ENCODE results near the gene GIPC1. TPM values are rescaled to one million over a fixed set of nuclear protein-coding genes. Genes with fewer than 3 reads are reported as not detected.
"Not testable (repeated sequence)": the region's sequence is repeated elsewhere in the genome, so short reads cannot be mapped to it uniquely, and the experiment has no call there.

GIPC1 gene
- total RNA-seq, result 10 to 100 TPM; 31.7 to 32.4 TPM

GRCh38 chr19:14496029-14496833, at the start of gene GIPC1:
Gene GIPC1, minus strand, starts transcription at chr19:14496127. Its CDS starts 13,151 bp downstream, at chr19:14482976.
- H3K4me1 Mint-ChIP-seq, result peaks cover 15% of the 10 kb centered on the region
- peaks cover 3% of the 10 kb centered on the region for H3K27me3 Mint-ChIP-seq
- no peaks in the 10 kb centered on the region for H3K9me3 Mint-ChIP-seq
- ATAC-seq (ENCODE audit: low read depth), result peak; percentile 92
- H3K27ac Mint-ChIP-seq, result peak within 1 kb of the TSS; percentile 79
- POLR2A ChIA-PET, result interaction anchor here (0.5 to 2.6 kb wide), 8 partner anchors 8 to 69 kb away, joined by 3 to 29 read pairs (median 8); partner anchors contain the start of gene DNAJB1
- peaks cover 7% of the 10 kb centered on the region for H3K36me3 Mint-ChIP-seq
- peak within 1 kb of the TSS; percentile 84 for H3K4me3 Mint-ChIP-seq
- peak; percentile 93 for DNase-seq

- Mint-ChIP-seq H3K36me3 (peaks cover 9% of the 10 kb centered on the region), H3K4me1 (peaks cover 5% of the 10 kb centered on the region), H3K27ac (no peak overlapping the region), H3K4me3 (no peak overlapping the region), H3K27me3 (no peaks in the 10 kb centered on the region), H3K9me3 (no peaks in the 10 kb centered on the region)
- ATAC-seq (ENCODE audit: low read depth) (no peak), DNase-seq (no peak)
- POLR2A ChIA-PET, result no interaction called here
These were observed 49.8 kb upstream of the GIPC1 start for GRCh38 chr19:14545716-14546082.

GRCh38 chr19:14544977-14545715, 49.2 kb upstream of the GIPC1 start:
- H3K4me3 Mint-ChIP-seq, result no peak overlapping the region
- no peaks in the 10 kb centered on the region for H3K27me3 Mint-ChIP-seq
- H3K36me3 Mint-ChIP-seq, result peaks cover 9% of the 10 kb centered on the region
- POLR2A ChIA-PET, result no interaction called here
- DNase-seq (no peak), ATAC-seq (ENCODE audit: low read depth) (no peak)
- no peak overlapping the region for H3K27ac Mint-ChIP-seq
- H3K4me1 Mint-ChIP-seq, result peaks cover 5% of the 10 kb centered on the region
- no peaks in the 10 kb centered on the region for H3K9me3 Mint-ChIP-seq

GRCh38 chr19:14544047-14544446, 48.1 kb upstream of the GIPC1 start:
- Mint-ChIP-seq H3K36me3 (peaks cover 10% of the 10 kb centered on the region), H3K9me3 (no peaks in the 10 kb centered on the region), H3K4me3 (no peak overlapping the region), H3K27me3 (no peaks in the 10 kb centered on the region), H3K27ac (no peak overlapping the region), H3K4me1 (peaks cover 3% of the 10 kb centered on the region)
- POLR2A ChIA-PET, result no interaction called here
- DNase-seq, result no peak
- ATAC-seq (ENCODE audit: low read depth), result no peak

- H3K4me1 Mint-ChIP-seq, result peaks cover 3% of the 10 kb centered on the region
- H3K27ac Mint-ChIP-seq, result no peak overlapping the region
- POLR2A ChIA-PET, result interaction anchor here (0.6 kb wide), 1 partner anchor 786 kb away, joined by 3 read pairs; no protein-coding TSS in a partner anchor
- ATAC-seq (ENCODE audit: low read depth), result no peak
- H3K9me3 Mint-ChIP-seq, result no peaks in the 10 kb centered on the region
- no peak for DNase-seq
- peaks cover 8% of the 10 kb centered on the region for H3K36me3 Mint-ChIP-seq
- H3K27me3 Mint-ChIP-seq, result no peaks in the 10 kb centered on the region
- no peak overlapping the region for H3K4me3 Mint-ChIP-seq
These were observed 46.9 kb upstream of the GIPC1 start for GRCh38 chr19:14542711-14543328.

- ATAC-seq (ENCODE audit: low read depth); H3K4me3 Mint-ChIP-seq; H3K4me1 Mint-ChIP-seq; H3K9me3 Mint-ChIP-seq; H3K36me3 Mint-ChIP-seq; H3K27me3 Mint-ChIP-seq; POLR2A ChIA-PET; H3K27ac Mint-ChIP-seq; DNase-seq: not testable (repeated sequence)
These were observed 46.1 kb upstream of the GIPC1 start for GRCh38 chr19:14541979-14542378.

GRCh38 chr19:14540741-14541525, 45.0 kb upstream of the GIPC1 start:
- no peak for DNase-seq
- peaks cover 6% of the 10 kb centered on the region for H3K36me3 Mint-ChIP-seq

GRCh38 chr19:14536926-14537692, 41.2 kb upstream of the GIPC1 start:
- Mint-ChIP-seq H3K4me1 (peaks cover 4% of the 10 kb centered on the region), H3K9me3 (no peaks in the 10 kb centered on the region), H3K27ac (no peak overlapping the region), H3K36me3 (peaks cover 9% of the 10 kb centered on the region), H3K27me3 (no peaks in the 10 kb centered on the region), H3K4me3 (no peak overlapping the region)
- ATAC-seq (ENCODE audit: low read depth) (peak; percentile 63), DNase-seq (no peak)
- POLR2A ChIA-PET, result interaction anchor here (0.8 to 1.0 kb wide), 2 partner anchors 19 to 31 kb away, joined by 3 to 8 read pairs; partner anchors contain the start of gene DNAJB1

More at GRCh38 chr19:14540741-14541525, 45.0 kb upstream of the GIPC1 start:
- peaks cover 4% of the 10 kb centered on the region for H3K4me1 Mint-ChIP-seq
- no peak overlapping the region for H3K4me3 Mint-ChIP-seq
- POLR2A ChIA-PET, result no interaction called here
- H3K27ac Mint-ChIP-seq, result no peak overlapping the region
- ATAC-seq (ENCODE audit: low read depth), result no peak
- no peaks in the 10 kb centered on the region for H3K9me3 Mint-ChIP-seq
- no peaks in the 10 kb centered on the region for H3K27me3 Mint-ChIP-seq

- H3K4me1 Mint-ChIP-seq, result peaks cover 9% of the 10 kb centered on the region
- H3K4me3 Mint-ChIP-seq, result no peak overlapping the region
- H3K27ac Mint-ChIP-seq, result no peak overlapping the region
- POLR2A ChIA-PET, result interaction anchor here (2.0 kb wide), 1 partner anchor 15 kb away, joined by 12 read pairs; the partner anchor contains the start of gene DNAJB1
- ATAC-seq (ENCODE audit: low read depth), result no peak
- no peaks in the 10 kb centered on the region for H3K9me3 Mint-ChIP-seq
- no peak for DNase-seq
- H3K36me3 Mint-ChIP-seq, result peaks cover 7% of the 10 kb centered on the region
- H3K27me3 Mint-ChIP-seq, result no peaks in the 10 kb centered on the region
These were observed 37.5 kb upstream of the GIPC1 start for GRCh38 chr19:14533450-14533849.

GRCh38 chr19:14530506-14530905, 34.6 kb upstream of the GIPC1 start:
- Mint-ChIP-seq H3K4me1 (peaks cover 10% of the 10 kb centered on the region), H3K27me3 (no peaks in the 10 kb centered on the region), H3K4me3 (peak overlapping the region; percentile 61), H3K36me3 (peaks cover 7% of the 10 kb centered on the region), H3K27ac (peak overlapping the region; percentile 34), H3K9me3 (no peaks in the 10 kb centered on the region)
- no peak for ATAC-seq (ENCODE audit: low read depth)
- POLR2A ChIA-PET, result interaction anchor here (1.1 to 3.6 kb wide), 3 partner anchors 13 to 26 kb away, joined by 5 to 34 read pairs (median 7); partner anchors contain the start of gene DNAJB1
- DNase-seq, result no peak

GRCh38 chr19:14530005-14530348, 34.0 kb upstream of the GIPC1 start:
- DNase-seq (no peak), ATAC-seq (ENCODE audit: low read depth) (no peak)
- POLR2A ChIA-PET, result interaction anchor here (0.6 to 3.6 kb wide), 5 partner anchors 12 to 448 kb away, joined by 3 to 34 read pairs (median 6); partner anchors contain the start of gene DNAJB1
- Mint-ChIP-seq H3K36me3 (peaks cover 7% of the 10 kb centered on the region), H3K4me1 (peaks cover 13% of the 10 kb centered on the region), H3K27me3 (no peaks in the 10 kb centered on the region), H3K9me3 (no peaks in the 10 kb centered on the region), H3K4me3 (peak overlapping the region; percentile 97), H3K27ac (peak overlapping the region; percentile 96)

Measured in activated naive CD8-positive, alpha-beta T cell treated with anti-CD3 and anti-CD28 coated beads, Interleukin-2, amount 10 ng/mL, durations not matched to agents 7 days and 5 days (primary cell).